IMR-90 (cell line): ENCODE results near the gene IFT74. TPM values are rescaled to one million over a fixed set of nuclear protein-coding genes. Genes with fewer than 3 reads are reported as not detected.

Experiments used
- ATAC-seq: fragments of 200-7000 bp; cut with Tn5 transposase; 2 replicates; pipeline ENCODE4 v1.9.1; 2020; ENCODE audit warnings: low read depth, mild to moderate bottlenecking, moderate library complexity
- BruUV-seq: library from RNA; stranded (reverse); fragments of 400-500 nt; replicated peaks from 2 replicates; lab custom pipeline; 2021; lab: Mats Ljungman, UMichigan
- CTCF ChIA-PET: fragments of 300-600 bp; formaldehyde crosslinking; extraction: SDS; loops from one replicate; lab custom pipeline; 2021; ENCODE audit warnings: antibody characterized with exemption; lab: Yijun Ruan, JAX
- POLR2A ChIA-PET: fragments of 300-600 bp; sonication (Branson Sonifier 250); formaldehyde crosslinking; loops from one replicate; lab custom pipeline; 2022; ENCODE audit warnings: antibody characterized with exemption; ENCODE audit not compliant: unreplicated experiment; lab: Charles Lee
- DNase-seq: peaks from one replicate; pipeline ENCODE4 v3.0.0; 2013
- H2AFZ ChIP-seq: replicated peaks from 2 replicates; pipeline ENCODE3; 2013; ENCODE audit warnings: low read length, mild to moderate bottlenecking; ENCODE audit not compliant: poor library complexity
- H2AK5ac ChIP-seq: 2 replicates; pipeline ENCODE4 v1.6.1; 2013; ENCODE audit warnings: low read depth, low read length, inconsistent platforms
- H2AK9ac ChIP-seq: replicated peaks from 2 replicates; pipeline ENCODE3; 2013; ENCODE audit warnings: mild to moderate bottlenecking, low read depth, low read length, moderate library complexity; ENCODE audit not compliant: poor library complexity
- H2BK120ac ChIP-seq: 2 replicates; pipeline ENCODE4 v1.6.1; 2013; ENCODE audit warnings: low read depth, low read length, inconsistent platforms
- H2BK15ac ChIP-seq: 3 replicates; pipeline ENCODE4 v1.6.1; 2013; ENCODE audit warnings: low read depth, low read length, inconsistent platforms
- H2BK20ac ChIP-seq: 2 replicates; pipeline ENCODE4 v1.6.1; 2013; ENCODE audit warnings: low read depth, mild to moderate bottlenecking, inconsistent platforms, low read length, moderate library complexity
- H2BK5ac ChIP-seq: 2 replicates; pipeline ENCODE4 v1.6.1; 2013; ENCODE audit warnings: mild to moderate bottlenecking, low read depth, low read length, inconsistent platforms; ENCODE audit not compliant: poor library complexity, severe bottlenecking
- H3K14ac ChIP-seq: replicated peaks from 2 replicates; pipeline ENCODE4 v1.6.1; 2013; ENCODE audit warnings: low read depth, low read length, inconsistent platforms
- H3K18ac ChIP-seq: 2 replicates; pipeline ENCODE4 v1.6.1; 2013; ENCODE audit warnings: low read depth, low read length, control low read depth
- H3K23ac ChIP-seq: 2 replicates; pipeline ENCODE4 v1.6.1; 2013; ENCODE audit warnings: low read depth, low read length, inconsistent platforms
- H3K27ac ChIP-seq: 2 replicates; pipeline ENCODE4 v1.5.1; 2013; ENCODE audit warnings: mild to moderate bottlenecking, control low read depth, low read length; ENCODE audit not compliant: insufficient read depth
- H3K27me3 ChIP-seq: 2 replicates; pipeline ENCODE4 v1.6.1; 2013; ENCODE audit warnings: low read length; ENCODE audit not compliant: control insufficient read depth, insufficient read depth
- H3K36me3 ChIP-seq: 2 replicates; pipeline ENCODE4 v1.6.1; 2013; ENCODE audit warnings: low read length, mixed read lengths; ENCODE audit not compliant: control insufficient read depth, insufficient read depth
- H3K4ac ChIP-seq: 2 replicates; pipeline ENCODE4 v1.6.1; 2013; ENCODE audit warnings: low read depth, low read length, inconsistent platforms
- H3K4me1 ChIP-seq: 2 replicates; pipeline ENCODE4 v1.6.1; 2013; ENCODE audit warnings: low read length, mixed read lengths; ENCODE audit not compliant: control insufficient read depth, insufficient read depth
- H3K4me2 ChIP-seq: 2 replicates; pipeline ENCODE4 v1.6.1; 2013; ENCODE audit warnings: low read depth, mild to moderate bottlenecking, control low read depth, low read length, moderate library complexity
- H3K4me3 ChIP-seq: 2 replicates; pipeline ENCODE4 v1.5.1; 2013; ENCODE audit warnings: low read depth, mild to moderate bottlenecking, control low read depth, low read length, moderate library complexity; ENCODE audit not compliant: insufficient read depth
- H3K56ac ChIP-seq: 2 replicates; pipeline ENCODE4 v1.6.1; 2013; ENCODE audit warnings: low read length, inconsistent platforms; ENCODE audit not compliant: insufficient read depth; ENCODE audit errors: extremely low read depth
- H3K79me1 ChIP-seq, 2 experiments: 2 replicates each; pipeline ENCODE4 v1.6.1; 2013; ENCODE audit warnings: low read length in 2 of 2, inconsistent platforms in 1 of 2, low read depth in 1 of 2
- H3K9ac ChIP-seq: 2 replicates; pipeline ENCODE4 v1.6.1; 2013; ENCODE audit warnings: low read depth, low read length, control low read depth
- H3K9me1 ChIP-seq: 2 replicates; pipeline ENCODE4 v1.6.1; 2013; ENCODE audit warnings: low read length, inconsistent platforms; ENCODE audit not compliant: insufficient read depth
- H3K9me3 ChIP-seq: 2 replicates; pipeline ENCODE4 v1.6.1; 2013; ENCODE audit warnings: low read length; ENCODE audit not compliant: control insufficient read depth, insufficient read depth
- H4K20me1 ChIP-seq: 2 replicates; pipeline ENCODE4 v1.6.1; 2013; ENCODE audit warnings: low read length, inconsistent platforms; ENCODE audit not compliant: insufficient read depth
- H4K5ac ChIP-seq: 2 replicates; pipeline ENCODE4 v1.6.1; 2013; ENCODE audit warnings: mild to moderate bottlenecking, low read depth, low read length, control low read depth
- H4K8ac ChIP-seq, 2 experiments: 2 replicates each; pipeline ENCODE4 v1.6.1; 2013; ENCODE audit warnings: low read depth in 2 of 2, low read length in 2 of 2, control low read depth in 1 of 2, inconsistent platforms in 1 of 2
- H4K91ac ChIP-seq: 2 replicates; pipeline ENCODE4 v1.6.1; 2013; ENCODE audit warnings: low read depth, low read length, inconsistent platforms; ENCODE audit not compliant: insufficient read depth
- BHLHE40 ChIP-seq: fragments of 150-350 bp; IDR thresholded peaks from 2 replicates; pipeline ENCODE4 v1.6.1; 2016; ENCODE audit warnings: mild to moderate bottlenecking, low read depth, low read length
- CEBPB ChIP-seq: IDR thresholded peaks from 2 replicates; pipeline ENCODE4 v1.6.1; 2012; ENCODE audit warnings: low read depth, low read length, improper control_type of control experiment
- FOS ChIP-seq: fragments of 150-350 bp; IDR thresholded peaks from 2 replicates; pipeline ENCODE4 v1.6.1; 2016; ENCODE audit warnings: low read depth, low read length
- MAFK ChIP-seq: IDR thresholded peaks from 2 replicates; pipeline ENCODE4 v1.6.1; 2012; ENCODE audit warnings: low read depth, low read length, improper control_type of control experiment
- MAZ ChIP-seq: IDR thresholded peaks from 2 replicates; pipeline ENCODE4 v1.6.1; 2012; ENCODE audit warnings: low read depth, mild to moderate bottlenecking, low read length, improper control_type of control experiment, moderate library complexity, borderline replicate concordance
- MXI1 ChIP-seq: IDR thresholded peaks from 2 replicates; pipeline ENCODE4 v1.6.1; 2012; ENCODE audit warnings: low read depth, mild to moderate bottlenecking, low read length, moderate library complexity, borderline replicate concordance
- NFE2L2 ChIP-seq: fragments of 150-350 bp; IDR thresholded peaks from 2 replicates; pipeline ENCODE4 v1.6.1; 2016; ENCODE audit warnings: low read depth, mild to moderate bottlenecking, low read length
- POLR2A ChIP-seq: IDR thresholded peaks from 2 replicates; pipeline ENCODE4 v1.6.1; 2012; ENCODE audit warnings: mild to moderate bottlenecking, low read depth, low read length
- RAD21 ChIP-seq: IDR thresholded peaks from 2 replicates; pipeline ENCODE4 v1.6.1; 2012; ENCODE audit warnings: low read length, improper control_type of control experiment
- RCOR1 ChIP-seq: IDR thresholded peaks from 2 replicates; pipeline ENCODE4 v1.6.1; 2012; ENCODE audit warnings: mild to moderate bottlenecking, low read length, improper control_type of control experiment; ENCODE audit not compliant: insufficient replicate concordance
- RFX5 ChIP-seq: IDR thresholded peaks from 2 replicates; pipeline ENCODE4 v1.8.0; 2012; ENCODE audit warnings: low read depth, mild to moderate bottlenecking, low read length, moderate library complexity
- SMC3 ChIP-seq: fragments of 150-350 bp; IDR thresholded peaks from 2 replicates; pipeline ENCODE4 v1.6.1; 2016; ENCODE audit warnings: low read depth, mild to moderate bottlenecking, antibody characterized with exemption, low read length, moderate library complexity
- WGBS, 2 experiments: methylation state at CpG; one replicate each; pipeline versions ENCODE4 v1.1.5 to v1.1.7; 2013; ENCODE audit warnings: missing lambda C conversion rate in 2 of 2; ENCODE audit not compliant: insufficient read length in 1 of 2; ENCODE audit errors: extremely low coverage in 2 of 2; 5-methylcytosine and 5-hydroxymethylcytosine counted together
- dilution Hi-C: fragments of 300-500 bp; cut with HindIII; formaldehyde crosslinking; loops from one replicate; pipeline ENCODE4 v1.14.3; 2018; ENCODE audit warnings: low sequenced_read_pairs; ENCODE audit not compliant: unreplicated experiment
- in situ Hi-C: fragments of 300-500 bp; cut with MboI; formaldehyde crosslinking; loops from 3 replicates; pipeline ENCODE4 v1.14.3; 2019; ENCODE audit warnings: low sequenced_read_pairs, inconsistent platforms, mixed read lengths
- intact Hi-C: fragments of 100-400 bp; cut with micrococcal nuclease; formaldehyde crosslinking; loops from 2 replicates; pipeline ENCODE4 v1.10.0; 2022
- polyA plus RNA-seq, 3 experiments: library from polyadenylated mRNA; depleted of rRNA; stranded (reverse); fragments of >200 nt; gene quantifications; 2 replicates each; pipeline ENCODE4 v1.2.3, GENCODE V29; 2012; ENCODE audit warnings: low replicate concordance in 1 of 3
- total RNA-seq: library from RNA; depleted of rRNA; stranded (reverse); fragments of >200 nt; gene quantifications from 2 replicates; pipeline ENCODE4 v1.2.3, GENCODE V29; 2012
- TF ChIP-seq, protein P1 (sequence below): fragments of 150-350 bp; IDR thresholded peaks from 2 replicates; pipeline ENCODE4 v1.6.1; 2017; ENCODE audit warnings: mild to moderate bottlenecking, antibody characterized with exemption, low read length, low read depth
- TF ChIP-seq, protein P2 (sequence below): conservative IDR thresholded peaks from 2 replicates; pipeline ENCODE4 v1.5.1; 2012; ENCODE audit warnings: mild to moderate bottlenecking, low read depth, low read length, improper control_type of control experiment
- TF ChIP-seq, protein P3 (sequence below): fragments of 150-350 bp; IDR thresholded peaks from 2 replicates; pipeline ENCODE4 v1.6.1; 2016; ENCODE audit warnings: low read depth, mild to moderate bottlenecking, low read length, moderate library complexity, borderline replicate concordance

Gene IFT74
- total and polyA plus RNA-seq, 2 of the 4 experiments (the other 2 are of a cell fraction) = 4.6 to 12.2 TPM

- Histone ChIP-seq H2BK5ac (no peak overlapping the region), H3K36me3 (no peaks in the 10 kb centered on the region), H3K9me3 (no peaks in the 10 kb centered on the region), H3K4me1 (peaks cover 2% of the 10 kb centered on the region), H3K9me1 (no peaks in the 10 kb centered on the region), H2BK120ac (no peak overlapping the region), H2BK15ac (no peak overlapping the region), H4K91ac (no peak overlapping the region), H4K20me1 (no peaks in the 10 kb centered on the region), H3K4me2 (no peak overlapping the region), H3K4me3 (no peak overlapping the region), H3K9ac (no peak overlapping the region), H3K79me1 (no peaks in the 10 kb centered on the region), H4K8ac (no peak overlapping the region), H3K18ac (no peak overlapping the region; the same call in 1 of the 2 replicates), H2AFZ (no peak overlapping the region), H2BK20ac (no peak overlapping the region), H3K27me3 (no peaks in the 10 kb centered on the region), H3K23ac (no peak overlapping the region), H2AK9ac (no peak overlapping the region), H3K56ac (no peak overlapping the region), H3K14ac (no peak overlapping the region), H3K4ac (no peak overlapping the region), H4K5ac (no peak overlapping the region; the same call in 1 of the 2 replicates), H2AK5ac (no peak overlapping the region), H3K27ac (no peak overlapping the region)
- WGBS, 2 experiments = no CpG with 5 or more reads among the region's 1 CpG
- CTCF ChIA-PET = interaction anchor here (0.6 kb wide), 1 partner anchor 104 kb away, joined by 3 read pairs; no protein-coding TSS in a partner anchor
- in situ Hi-C loops (no loop called here), intact Hi-C loops (no loop called here), dilution Hi-C loops (no loop called here)
- no TSS peak for BruUV-seq
- POLR2A ChIA-PET = no interaction called here
- ATAC-seq (no peak), DNase-seq (peak; percentile 31)
- TF ChIP-seq, protein P1, sequence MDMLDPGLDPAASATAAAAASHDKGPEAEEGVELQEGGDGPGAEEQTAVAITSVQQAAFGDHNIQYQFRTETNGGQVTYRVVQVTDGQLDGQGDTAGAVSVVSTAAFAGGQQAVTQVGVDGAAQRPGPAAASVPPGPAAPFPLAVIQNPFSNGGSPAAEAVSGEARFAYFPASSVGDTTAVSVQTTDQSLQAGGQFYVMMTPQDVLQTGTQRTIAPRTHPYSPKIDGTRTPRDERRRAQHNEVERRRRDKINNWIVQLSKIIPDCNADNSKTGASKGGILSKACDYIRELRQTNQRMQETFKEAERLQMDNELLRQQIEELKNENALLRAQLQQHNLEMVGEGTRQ = no peak
- TF ChIP-seq NFE2L2 (no peak), MAFK (no peak), MAZ (no peak), SMC3 (no peak), RAD21 (no peak), RCOR1 (no peak), CEBPB (no peak), RFX5 (no peak), BHLHE40 (no peak), FOS (no peak), MXI1 (no peak), POLR2A (no peak)
- TF ChIP-seq, protein P2, sequence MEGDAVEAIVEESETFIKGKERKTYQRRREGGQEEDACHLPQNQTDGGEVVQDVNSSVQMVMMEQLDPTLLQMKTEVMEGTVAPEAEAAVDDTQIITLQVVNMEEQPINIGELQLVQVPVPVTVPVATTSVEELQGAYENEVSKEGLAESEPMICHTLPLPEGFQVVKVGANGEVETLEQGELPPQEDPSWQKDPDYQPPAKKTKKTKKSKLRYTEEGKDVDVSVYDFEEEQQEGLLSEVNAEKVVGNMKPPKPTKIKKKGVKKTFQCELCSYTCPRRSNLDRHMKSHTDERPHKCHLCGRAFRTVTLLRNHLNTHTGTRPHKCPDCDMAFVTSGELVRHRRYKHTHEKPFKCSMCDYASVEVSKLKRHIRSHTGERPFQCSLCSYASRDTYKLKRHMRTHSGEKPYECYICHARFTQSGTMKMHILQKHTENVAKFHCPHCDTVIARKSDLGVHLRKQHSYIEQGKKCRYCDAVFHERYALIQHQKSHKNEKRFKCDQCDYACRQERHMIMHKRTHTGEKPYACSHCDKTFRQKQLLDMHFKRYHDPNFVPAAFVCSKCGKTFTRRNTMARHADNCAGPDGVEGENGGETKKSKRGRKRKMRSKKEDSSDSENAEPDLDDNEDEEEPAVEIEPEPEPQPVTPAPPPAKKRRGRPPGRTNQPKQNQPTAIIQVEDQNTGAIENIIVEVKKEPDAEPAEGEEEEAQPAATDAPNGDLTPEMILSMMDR = no peak
- TF ChIP-seq, protein P3, sequence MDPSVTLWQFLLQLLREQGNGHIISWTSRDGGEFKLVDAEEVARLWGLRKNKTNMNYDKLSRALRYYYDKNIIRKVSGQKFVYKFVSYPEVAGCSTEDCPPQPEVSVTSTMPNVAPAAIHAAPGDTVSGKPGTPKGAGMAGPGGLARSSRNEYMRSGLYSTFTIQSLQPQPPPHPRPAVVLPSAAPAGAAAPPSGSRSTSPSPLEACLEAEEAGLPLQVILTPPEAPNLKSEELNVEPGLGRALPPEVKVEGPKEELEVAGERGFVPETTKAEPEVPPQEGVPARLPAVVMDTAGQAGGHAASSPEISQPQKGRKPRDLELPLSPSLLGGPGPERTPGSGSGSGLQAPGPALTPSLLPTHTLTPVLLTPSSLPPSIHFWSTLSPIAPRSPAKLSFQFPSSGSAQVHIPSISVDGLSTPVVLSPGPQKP = no peak
Measured at GRCh38 chr9:27065288-27065687, 109.1 kb downstream of the IFT74 start.
